NB4 (cell line): Measurements from ENCODE around the gene KCNAB1.

Experiments used
- MAX ChIP-seq: IDR thresholded peaks from 2 replicates; pipeline ENCODE4 v1.6.1; 2011; ENCODE audit warnings: low read depth, low read length
- POLR2A ChIP-seq: IDR thresholded peaks from 2 replicates; pipeline ENCODE4 v1.6.1; 2011; ENCODE audit warnings: mild to moderate bottlenecking; ENCODE audit not compliant: insufficient read length; ENCODE audit errors: extremely low read depth
- TF ChIP-seq, protein P1 (sequence below): IDR thresholded peaks from one replicate; pipeline ENCODE4 v1.5.1; 2012; ENCODE audit warnings: low read depth, low read length

- TF ChIP-seq, protein P1, sequence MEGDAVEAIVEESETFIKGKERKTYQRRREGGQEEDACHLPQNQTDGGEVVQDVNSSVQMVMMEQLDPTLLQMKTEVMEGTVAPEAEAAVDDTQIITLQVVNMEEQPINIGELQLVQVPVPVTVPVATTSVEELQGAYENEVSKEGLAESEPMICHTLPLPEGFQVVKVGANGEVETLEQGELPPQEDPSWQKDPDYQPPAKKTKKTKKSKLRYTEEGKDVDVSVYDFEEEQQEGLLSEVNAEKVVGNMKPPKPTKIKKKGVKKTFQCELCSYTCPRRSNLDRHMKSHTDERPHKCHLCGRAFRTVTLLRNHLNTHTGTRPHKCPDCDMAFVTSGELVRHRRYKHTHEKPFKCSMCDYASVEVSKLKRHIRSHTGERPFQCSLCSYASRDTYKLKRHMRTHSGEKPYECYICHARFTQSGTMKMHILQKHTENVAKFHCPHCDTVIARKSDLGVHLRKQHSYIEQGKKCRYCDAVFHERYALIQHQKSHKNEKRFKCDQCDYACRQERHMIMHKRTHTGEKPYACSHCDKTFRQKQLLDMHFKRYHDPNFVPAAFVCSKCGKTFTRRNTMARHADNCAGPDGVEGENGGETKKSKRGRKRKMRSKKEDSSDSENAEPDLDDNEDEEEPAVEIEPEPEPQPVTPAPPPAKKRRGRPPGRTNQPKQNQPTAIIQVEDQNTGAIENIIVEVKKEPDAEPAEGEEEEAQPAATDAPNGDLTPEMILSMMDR = no peak
- no peak for TF ChIP-seq POLR2A
- no peak for TF ChIP-seq MAX
Observed at GRCh38 chr3:156383441-156384025, 263.2 kb downstream of the KCNAB1 start.
